Endothelial cell of umbilical vein (primary cell): Measurements from ENCODE around the gene VSIG10L2. TPM values are rescaled to one million over a fixed set of nuclear protein-coding genes. Genes with fewer than 3 reads are reported as not detected.

Source experiments
- BruUV-seq: library from RNA; stranded (reverse); fragments of 400-500 nt; replicated peaks from 2 replicates; lab custom pipeline; 2021; lab: Mats Ljungman, UMichigan
- CTCF ChIA-PET: fragments of 300-600, 350-600 bp; sonication (Branson Sonifier 250); formaldehyde crosslinking; loops from one replicate; lab custom pipeline; 2021; ENCODE audit warnings: antibody characterized with exemption, inconsistent platforms; lab: Charles Lee
- POLR2A ChIA-PET: fragments of 300-600, 350-600 bp; sonication (Branson Sonifier 250); formaldehyde crosslinking; loops from one replicate; lab custom pipeline; 2021; ENCODE audit warnings: antibody characterized with exemption, inconsistent platforms; lab: Charles Lee
- DNase-seq: peaks from one replicate; pipeline ENCODE4 v3.0.0-alpha.2; 2011; ENCODE audit warnings: low read depth, low spot score
- FAIRE-seq: peaks from 2 replicates; lab custom pipeline; 2011; peaks lifted over from hg19 to GRCh38; lab: Jason Lieb, UNC
- H2AFZ ChIP-seq: 2 replicates; pipeline ENCODE4 v1.6.0; 2012; ENCODE audit warnings: low read depth, low read length, control low read depth, inconsistent platforms
- H3K27ac ChIP-seq: 2 replicates; pipeline ENCODE4 v1.5.1; 2011; ENCODE audit warnings: low read depth, mild to moderate bottlenecking, control low read depth, low read length, moderate library complexity; ENCODE audit not compliant: insufficient read depth
- H3K27me3 ChIP-seq, 2 experiments: 2 replicates each; pipeline versions ENCODE4 v1.6.0 to v1.6.1; 2011; ENCODE audit warnings: low read length in 2 of 2, mixed read lengths in 1 of 2; ENCODE audit not compliant: control insufficient read depth in 2 of 2, insufficient read depth in 2 of 2
- H3K36me3 ChIP-seq, 2 experiments: 2 replicates in 1 of 2; 3 replicates in 1 of 2; pipeline ENCODE4 v1.5.1; 2011; ENCODE audit warnings: low read length in 2 of 2, mild to moderate bottlenecking in 1 of 2, moderate library complexity in 1 of 2; ENCODE audit not compliant: control insufficient read depth in 2 of 2, insufficient read depth in 2 of 2; ENCODE audit errors: extremely low read depth in 1 of 2
- H3K4me1 ChIP-seq: 3 replicates; pipeline ENCODE4 v1.5.1; 2011; ENCODE audit warnings: mild to moderate bottlenecking, low read length; ENCODE audit not compliant: control insufficient read depth, insufficient read depth; ENCODE audit errors: extremely low read depth
- H3K4me2 ChIP-seq: 2 replicates; pipeline ENCODE4 v1.6.1; 2011; ENCODE audit warnings: low read length, control low read depth, mixed read lengths; ENCODE audit not compliant: insufficient read depth
- H3K4me3 ChIP-seq, 3 experiments: fragments of 200-600 bp in 1 of 3; sonication (generic), shearing (Covaris generic) in 1 of 3; replicated peaks in 1 of 3; 2 replicates each; pipeline ENCODE4 v1.5.1; 2011 to 2016; ENCODE audit warnings: control low read depth in 3 of 3, low read length in 3 of 3, mild to moderate bottlenecking in 2 of 3, inconsistent platforms in 1 of 3, low read depth in 1 of 3, moderate library complexity in 1 of 3; ENCODE audit not compliant: insufficient read depth in 1 of 3
- H3K79me2 ChIP-seq: 2 replicates; pipeline ENCODE4 v1.6.0; 2012; ENCODE audit warnings: low read length, inconsistent platforms; ENCODE audit not compliant: control insufficient read depth, insufficient read depth
- H3K9ac ChIP-seq: replicated peaks from 2 replicates; pipeline ENCODE3; 2011; ENCODE audit warnings: low read length, control low read depth; ENCODE audit not compliant: insufficient read depth; ENCODE audit errors: extremely low read depth
- H3K9me1 ChIP-seq: replicated peaks from 3 replicates; pipeline ENCODE4 v1.6.0; 2011; ENCODE audit warnings: mild to moderate bottlenecking, low read length; ENCODE audit not compliant: control insufficient read depth, insufficient read depth; ENCODE audit errors: extremely low read depth
- H3K9me3 ChIP-seq: replicated peaks from 2 replicates; pipeline ENCODE4 v1.5.1; 2012; ENCODE audit warnings: low read length, inconsistent platforms; ENCODE audit not compliant: control insufficient read depth, insufficient read depth
- H4K20me1 ChIP-seq: replicated peaks from 2 replicates; pipeline ENCODE3; 2011; ENCODE audit warnings: mild to moderate bottlenecking, low read length; ENCODE audit not compliant: control insufficient read depth, insufficient read depth; ENCODE audit errors: extremely low read depth
- CTCF ChIP-seq, 2 donors: IDR thresholded peaks; 1 replicate in 1 of 2; 2 replicates in 1 of 2; pipeline ENCODE4 v1.5.1; 2011; ENCODE audit warnings: low read length in 2 of 2, mild to moderate bottlenecking in 2 of 2, moderate library complexity in 2 of 2, control low read depth in 1 of 2, inconsistent platforms in 1 of 2, low read depth in 1 of 2; ENCODE audit not compliant: insufficient read depth in 1 of 2; ENCODE audit errors: extremely low read depth in 1 of 2
- EZH2 ChIP-seq: IDR thresholded peaks from 2 replicates; pipeline ENCODE4 v1.6.1; 2012; ENCODE audit warnings: borderline replicate concordance, low read depth, mild to moderate bottlenecking, moderate library complexity, low read length, inconsistent platforms; ENCODE audit not compliant: severe bottlenecking
- FOS ChIP-seq: IDR thresholded peaks from 2 replicates; pipeline ENCODE4 v1.6.1; 2011; ENCODE audit warnings: mild to moderate bottlenecking, low read length, moderate library complexity, borderline replicate concordance; ENCODE audit not compliant: insufficient read depth
- GATA2 ChIP-seq: IDR thresholded peaks from 2 replicates; pipeline ENCODE4 v1.7.0; 2011; ENCODE audit warnings: low read depth, mild to moderate bottlenecking, moderate library complexity, mixed read lengths, low read length; ENCODE audit not compliant: insufficient read length, insufficient read depth
- JUN ChIP-seq: IDR thresholded peaks from 2 replicates; pipeline ENCODE4 v1.6.1; 2011; ENCODE audit warnings: borderline replicate concordance, low read depth; ENCODE audit not compliant: insufficient read length, insufficient read depth
- MAX ChIP-seq: IDR thresholded peaks from 2 replicates; pipeline ENCODE4 v1.6.1; 2011; ENCODE audit not compliant: insufficient read depth, insufficient read length
- MYC ChIP-seq: IDR thresholded peaks from one replicate; pipeline ENCODE4 v1.6.1; 2011; ENCODE audit warnings: mild to moderate bottlenecking, low read depth, low read length
- POLR2A ChIP-seq: IDR thresholded peaks from 2 replicates; pipeline ENCODE4 v1.6.1; 2012; ENCODE audit warnings: low read depth, mild to moderate bottlenecking, control low read depth, low read length
- POLR2AphosphoS5 ChIP-seq: IDR thresholded peaks from 2 replicates; pipeline ENCODE4 v1.6.1; 2012; ENCODE audit warnings: low read depth, mild to moderate bottlenecking, control low read depth, low read length, moderate library complexity; ENCODE audit not compliant: insufficient read depth
- dilution Hi-C: fragments of 300-500 bp; cut with MboI; formaldehyde crosslinking; loops from one replicate; pipeline ENCODE4 v1.15.0; 2019; ENCODE audit warnings: low sequenced_read_pairs; ENCODE audit not compliant: extremely low pct_ligation_motif_present
- intact Hi-C: fragments of 100-400 bp; cut with micrococcal nuclease; formaldehyde crosslinking; loops from one replicate; pipeline ENCODE4 v1.10.0; 2022
- polyA plus RNA-seq, 4 experiments: library from polyadenylated mRNA; depleted of rRNA in 3 of 4; stranded (reverse) in 3 of 4; unstranded in 1 of 4; fragments of >200 nt; gene quantifications; 2 replicates each; pipeline versions ENCODE4 v1.2.1 to v1.2.3, GENCODE V29; 2011 to 2012; ENCODE audit warnings: missing spikeins in 1 of 4
- total RNA-seq: library from RNA; stranded (reverse); gene quantifications from 2 replicates; pipeline ENCODE4 v1.2.3, GENCODE V29; 2021

The VSIG10L2 gene
- total and polyA plus RNA-seq, 2 donors (not counting 3 experiments of a cell fraction or from before 2014, with no cell fraction given): not detected

GRCh38 chr11:125958872-125959400, 13.1 kb downstream of the VSIG10L2 start:
- POLR2A ChIA-PET: no interaction called here
- CTCF ChIA-PET: interaction anchor here (1.2 kb wide), 1 partner anchor 17 kb away, joined by 5 read pairs; no protein-coding TSS in a partner anchor

More at GRCh38 chr11:125958872-125959400, 13.1 kb downstream of the VSIG10L2 start:
- intact Hi-C loops (no loop called here), dilution Hi-C loops (no loop called here)
- no TSS peak for BruUV-seq
- no peaks in the 10 kb centered on the region for H3K27me3 ChIP-seq
- TF ChIP-seq POLR2AphosphoS5: no peak
- no peak for TF ChIP-seq POLR2A
- TF ChIP-seq EZH2: no peak
- TF ChIP-seq MAX: no peak
- no peak for TF ChIP-seq FOS
- no peak for TF ChIP-seq CTCF (IDR thresholded peaks at IDR 0.05; ENCODE audit: extremely low read depth in 1 of 2, insufficient read depth in 1 of 2, low read depth in 1 of 2, low read length in 2 of 2)
- no peak for TF ChIP-seq MYC
- TF ChIP-seq GATA2: no peak
- TF ChIP-seq JUN: no peak
- no peak overlapping the region for H2AFZ ChIP-seq
- H3K36me3 ChIP-seq: no peaks in the 10 kb centered on the region
- H3K9me3 ChIP-seq: no peaks in the 10 kb centered on the region
- no peak overlapping the region for H3K4me2 ChIP-seq
- no peak overlapping the region for H3K9ac ChIP-seq
- no peaks in the 10 kb centered on the region for H3K4me1 ChIP-seq
- no peak overlapping the region for H3K4me3 ChIP-seq
- H3K27ac ChIP-seq: no peak overlapping the region
- no peak for DNase-seq
- H4K20me1 ChIP-seq: no peaks in the 10 kb centered on the region
- H3K9me1 ChIP-seq: no peaks in the 10 kb centered on the region
- no peak for FAIRE-seq
- no peaks in the 10 kb centered on the region for H3K79me2 ChIP-seq
